NCI-H2196 (cell line): ENCODE results near the gene NSMF.
"Not testable (repeated sequence)": the region's sequence is repeated elsewhere in the genome, so short reads cannot be mapped to it uniquely, and the experiment has no call there.

Source experiments
- DNase-seq: peaks from one replicate; lab custom pipeline; 2025; ENCODE audit not compliant: unreplicated experiment; lab: John Stamatoyannopoulos, UW

Gene NSMF

GRCh38 chr9:137477778-137478612, 18.9 kb upstream of the NSMF start:
- DNase-seq = no peak

DNA sequence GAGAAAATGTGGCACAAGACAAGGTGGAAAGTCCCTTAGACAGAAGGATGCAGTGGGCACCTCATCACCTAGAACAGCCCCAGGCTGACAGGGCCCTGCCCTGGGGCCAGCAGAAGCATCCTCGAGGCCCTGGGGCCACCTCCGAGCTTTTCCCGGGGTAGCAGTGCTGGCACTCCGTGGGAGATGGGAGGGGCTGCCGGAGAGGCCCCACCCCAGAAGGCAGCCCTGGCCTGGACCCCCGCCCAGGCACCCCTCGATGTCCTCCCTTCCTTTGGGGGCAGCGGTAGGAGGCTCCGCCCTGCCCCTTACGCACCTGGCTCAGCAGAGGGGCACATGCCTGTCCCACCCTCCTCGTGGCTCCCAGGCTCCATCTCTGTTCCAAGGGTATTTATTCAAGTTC, 17.7 kb upstream of the NSMF start:
- DNase-seq = no peak

DNA sequence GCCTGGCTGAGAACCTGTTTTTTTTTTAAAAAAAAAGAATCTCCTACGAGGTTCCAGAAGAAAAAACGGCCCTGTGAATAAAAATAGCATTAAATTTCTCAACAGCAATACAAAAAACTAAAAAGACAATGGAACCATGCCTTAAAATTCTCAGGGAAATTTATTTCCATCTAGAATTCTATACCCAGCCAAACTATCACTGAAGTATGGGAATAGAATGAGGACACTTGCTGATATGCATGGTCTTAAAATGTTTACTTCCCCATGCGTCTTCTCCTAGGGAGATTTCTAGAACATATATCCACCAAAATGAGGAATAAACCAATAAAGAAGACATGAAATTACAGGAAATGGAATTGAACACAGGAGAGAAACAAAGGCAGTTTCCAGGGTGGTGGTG, 16.5 kb upstream of the NSMF start:
- no peak for DNase-seq

GRCh38 chr9:137474271-137474670, 15.1 kb upstream of the NSMF start:
- DNase-seq = no peak

- no peak for DNase-seq
These were observed 11.7 kb upstream of the NSMF start for GRCh38 chr9:137470785-137471184.

DNA sequence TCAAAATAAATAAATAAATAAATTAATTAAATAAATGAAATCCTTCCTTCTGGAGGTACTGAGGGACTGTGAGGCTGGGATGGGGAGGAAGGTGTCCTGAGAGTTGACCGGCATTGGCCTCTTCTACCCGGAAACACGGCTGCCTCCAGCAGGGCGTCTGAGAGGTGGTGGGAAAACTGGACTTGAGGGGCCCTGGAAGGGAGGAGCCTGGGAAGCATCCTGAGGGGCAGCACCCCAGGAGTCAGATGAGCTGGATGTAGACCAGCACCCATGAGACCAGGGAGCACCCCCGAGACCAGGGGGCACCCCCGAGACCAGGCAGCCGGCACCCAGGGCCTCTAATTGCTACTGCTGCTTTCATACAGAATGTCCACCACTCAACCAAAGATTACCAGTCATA, 8.8 kb upstream of the NSMF start:
- DNase-seq = no peak

- DNase-seq = no peak
These were observed 8.0 kb upstream of the NSMF start for GRCh38 chr9:137467161-137467581.

GRCh38 chr9:137466389-137467085, 7.4 kb upstream of the NSMF start:
- DNase-seq = not testable (repeated sequence)

DNA sequence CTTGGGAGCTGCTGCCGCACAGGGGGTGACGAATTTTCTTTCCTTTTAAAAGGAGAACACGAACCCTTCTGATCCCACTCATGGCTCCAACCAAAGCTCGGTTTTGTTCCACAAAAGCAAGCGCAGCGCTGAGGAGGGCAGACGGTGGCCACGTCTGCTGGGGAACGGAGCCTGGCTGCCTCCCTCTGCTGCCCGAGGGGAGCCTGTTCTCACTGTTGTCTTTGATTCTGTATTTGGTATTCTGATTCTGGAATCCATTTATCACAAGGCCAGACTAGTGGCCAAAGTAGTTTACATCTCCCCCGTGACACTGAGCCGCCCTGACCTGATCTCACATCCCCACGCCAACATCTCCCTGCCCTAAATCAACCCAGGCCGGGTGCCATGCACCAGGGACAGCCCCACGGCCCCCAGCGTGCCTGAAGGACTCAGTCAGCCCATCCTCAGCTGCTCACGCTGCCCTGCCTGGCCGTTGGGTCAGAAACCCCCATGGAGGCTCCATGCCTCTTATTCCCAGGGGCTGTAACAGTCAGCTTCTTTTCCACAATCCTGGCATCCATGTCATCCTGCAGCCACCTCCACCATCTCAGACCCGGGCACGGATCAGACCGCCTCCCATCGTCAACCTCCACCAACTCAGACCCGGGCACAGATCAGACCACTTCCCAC, 6.7 kb upstream of the NSMF start:
- DNase-seq = no peak

DNA sequence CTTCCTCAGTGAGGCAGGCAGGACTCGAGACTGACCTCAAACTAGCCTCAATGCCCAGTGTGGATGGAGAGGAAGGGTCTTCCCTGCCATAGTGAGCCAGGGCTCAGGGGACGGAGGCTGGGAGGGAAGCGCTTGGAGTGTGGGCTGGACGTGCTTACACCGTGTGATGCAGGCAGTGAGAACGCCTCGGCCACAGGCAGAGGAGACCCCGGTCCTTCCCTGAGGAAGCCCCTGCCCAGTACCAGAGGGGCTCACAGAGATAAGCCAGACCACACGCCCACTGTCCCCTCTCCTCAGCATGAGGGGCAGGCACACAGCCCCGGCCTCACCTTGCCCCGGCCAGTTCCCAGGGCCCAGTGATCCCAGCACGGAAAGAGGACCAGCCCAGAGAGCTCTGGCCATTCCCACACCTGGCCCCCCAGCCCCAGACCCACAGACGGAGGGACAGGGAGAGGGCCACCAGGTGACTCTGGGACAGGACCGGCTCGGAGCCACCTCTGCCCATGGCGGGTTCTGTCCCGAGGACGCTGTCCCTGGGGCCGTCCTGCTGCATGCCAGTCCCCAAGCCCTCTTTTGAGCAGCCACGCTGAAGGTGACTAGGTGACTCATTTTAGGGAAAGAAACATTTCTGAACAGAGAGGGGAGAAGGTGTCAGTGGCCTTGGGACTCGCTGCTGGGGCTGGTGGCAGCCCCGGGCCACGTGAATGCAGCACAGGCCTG, 6.0 kb upstream of the NSMF start:
- DNase-seq = no peak

- DNase-seq = no peak
These were observed 5.3 kb upstream of the NSMF start for GRCh38 chr9:137464291-137464999.

- no peak for DNase-seq
These were observed 4.8 kb upstream of the NSMF start for GRCh38 chr9:137463931-137464290.

DNA sequence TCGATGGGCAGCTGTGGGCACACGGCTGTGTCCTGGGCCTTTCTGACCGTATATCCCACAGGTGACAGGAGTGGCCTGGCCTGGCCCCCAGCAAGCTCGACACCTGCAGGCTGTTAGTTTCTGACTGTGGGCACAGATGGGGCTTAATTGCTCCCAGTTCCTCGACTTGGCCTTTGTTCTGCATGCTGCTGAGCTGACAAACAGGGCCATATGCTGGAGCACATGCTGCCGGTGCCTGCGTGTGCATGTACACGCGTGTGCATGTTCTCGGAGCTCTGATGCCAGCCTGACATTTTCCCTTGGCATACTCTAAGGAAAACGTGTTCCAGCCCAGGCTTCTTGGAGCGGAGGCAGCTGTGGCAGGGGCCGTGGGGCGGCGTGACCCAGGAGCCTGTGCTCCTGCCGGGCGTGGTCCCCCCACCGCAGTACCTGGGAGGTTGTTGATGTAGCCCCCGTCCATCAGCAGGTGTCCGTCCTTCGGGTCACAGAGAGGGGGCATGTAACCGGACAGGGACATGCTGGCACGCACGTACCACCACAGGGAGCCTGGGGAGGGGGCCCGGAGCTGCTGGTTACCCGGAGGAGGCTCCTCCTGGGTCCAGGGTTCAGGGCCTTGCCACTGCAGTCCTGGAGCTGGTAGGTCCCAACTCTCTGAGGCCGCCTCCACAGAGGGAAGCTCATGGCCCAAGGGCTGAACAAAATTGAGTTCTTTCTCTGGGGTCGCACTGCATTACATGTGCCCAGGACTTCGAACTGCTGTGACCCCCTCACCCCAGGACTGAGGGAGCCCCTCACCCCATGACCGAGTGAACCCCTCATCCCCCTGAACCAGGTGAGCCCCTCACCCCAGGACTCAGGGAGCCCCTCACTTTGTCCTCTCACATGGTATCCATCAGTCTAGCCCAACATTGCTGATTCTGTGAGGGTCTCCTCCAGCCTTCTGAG, 4.1 kb upstream of the NSMF start:
- DNase-seq = no peak

GRCh38 chr9:137462396-137462985, 3.4 kb upstream of the NSMF start:
- no peak for DNase-seq

GRCh38 chr9:137461663-137462395, 2.7 kb upstream of the NSMF start:
- no peak for DNase-seq

DNA sequence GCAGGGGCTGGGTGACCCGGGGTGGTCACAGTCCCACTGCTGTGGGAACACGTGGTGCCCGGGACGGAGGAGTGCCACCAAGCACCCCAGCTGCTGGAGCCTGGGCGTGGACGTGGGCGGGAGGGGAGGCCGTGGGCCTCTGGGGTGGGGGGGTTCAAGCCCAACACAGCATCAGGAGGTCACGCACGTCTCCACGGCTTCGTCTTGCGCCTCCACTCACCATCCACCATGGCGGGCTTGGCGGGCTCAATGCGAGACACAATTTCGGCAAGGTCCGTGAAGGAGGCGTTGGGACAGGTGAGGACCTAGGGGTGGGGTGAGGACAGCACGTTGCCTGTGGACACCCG, 2.2 kb upstream of the NSMF start:
- DNase-seq = no peak

GRCh38 chr9:137460363-137461315, 1.5 kb upstream of the NSMF start:
- DNase-seq = no peak
